Kidney (tissue), 14 donors: Measurements from ENCODE around the gene CTXN1. TPM values are rescaled to one million over a fixed set of nuclear protein-coding genes. Genes with fewer than 3 reads are reported as not detected.

Experiments
- DNase-seq, 5 donors: peaks; one replicate each; pipeline ENCODE4 v3.0.0-alpha.2; 2013 to 2020
- FAIRE-seq: peaks from 2 replicates; lab custom pipeline; 2012; peaks lifted over from hg19 to GRCh38; lab: Jason Lieb, UNC
- H3K27ac ChIP-seq, 2 donors: one replicate each; pipeline ENCODE4 v1.7.0; 2013; ENCODE audit warnings: low read depth in 2 of 2, low read length in 2 of 2, inconsistent platforms in 1 of 2
- H3K27me3 ChIP-seq: one replicate; pipeline ENCODE4 v1.7.1; 2013; ENCODE audit warnings: low read length, inconsistent platforms; ENCODE audit not compliant: control insufficient read depth, insufficient read depth
- H3K36me3 ChIP-seq, 3 donors: one replicate each; pipeline versions ENCODE4 v1.7.0 to v1.7.1; 2013; ENCODE audit warnings: low read length in 3 of 3, control low read depth in 1 of 3, inconsistent platforms in 1 of 3; ENCODE audit not compliant: insufficient read depth in 3 of 3, control insufficient read depth in 2 of 3
- H3K4me1 ChIP-seq, 3 donors: one replicate each; pipeline versions ENCODE4 v1.7.0 to v1.7.1; 2013; ENCODE audit warnings: low read length in 3 of 3, inconsistent platforms in 1 of 3, low read depth in 1 of 3; ENCODE audit not compliant: control insufficient read depth in 2 of 3, insufficient read depth in 2 of 3
- H3K4me3 ChIP-seq, 3 donors: one replicate each; pipeline versions ENCODE4 v1.7.0 to v1.8.1; 2013; ENCODE audit warnings: low read length in 3 of 3, control low read depth in 1 of 3, inconsistent platforms in 1 of 3
- H3K9ac ChIP-seq, 3 donors: one replicate each; pipeline versions ENCODE4 v1.7.0 to v1.7.1; 2013; ENCODE audit warnings: low read length in 3 of 3, control low read depth in 1 of 3, inconsistent platforms in 1 of 3
- H3K9me3 ChIP-seq, 3 donors: one replicate each; pipeline versions ENCODE4 v1.7.0 to v1.7.1; 2013; ENCODE audit warnings: low read length in 3 of 3, control low read depth in 1 of 3, inconsistent platforms in 1 of 3; ENCODE audit not compliant: control insufficient read depth in 2 of 3, insufficient read depth in 1 of 3
- CTCF ChIP-seq: IDR thresholded peaks from 3 replicates; pipeline ENCODE4 v1.5.1; 2012; ENCODE audit warnings: mild to moderate bottlenecking, moderate library complexity, borderline replicate concordance; ENCODE audit not compliant: insufficient read depth; ENCODE audit errors: extremely low read depth
- intact Hi-C: fragments of 100-400 bp; cut with DNase I; formaldehyde crosslinking; loops from one replicate; pipeline ENCODE4 v1.11.1; 2022
- polyA plus RNA-seq: library from polyadenylated mRNA; stranded (reverse); fragments of 350-450 nt; fragmentation: Illumina TruSeq; extraction: RNeasy Lipid Tissue Mini Kit (QIAGEN cat#74804); gene quantifications from one replicate; pipeline ENCODE4 v1.2.3, GENCODE V29; 2014; ENCODE audit warnings: low read depth, low replicate concordance; ENCODE audit not compliant: insufficient read depth
- total RNA-seq: library from RNA; stranded (reverse); fragmentation: NEBNext Ultra II Directional; extraction: Animal tissue kit (Norgen Biotek cat#: 25700); gene quantifications from one replicate; pipeline ENCODE4 v1.2.1, GENCODE V29; 2021
- donor health status: control.
- donor health status: control.
- donor health status: control.
- donor health status: control.
- donor health status: control.
- donor health status: DM: yes; HTN: yes; CAD: no.
- donor health status: Normal renal cell carcinoma (clear cell type).

Gene CTXN1
- total and polyA plus RNA-seq, 2 donors from 2014 or later, result 8.9 to 25.9 TPM

- TF ChIP-seq CTCF, result no peak
- no peaks in the 10 kb centered on the region for H3K9me3 ChIP-seq
- intact Hi-C loops, result no loop called here
- no peak for DNase-seq
- no peaks in the 10 kb centered on the region for H3K27me3 ChIP-seq
- H3K36me3 ChIP-seq, result no peaks in the 10 kb centered on the region
- H3K27ac ChIP-seq, result no peak overlapping the region
- FAIRE-seq, result no peak
- no peak overlapping the region for H3K9ac ChIP-seq
- peaks cover 0 to 3% (median 0%) of the 10 kb centered on the region in 3 donors for H3K4me1 ChIP-seq
- H3K4me3 ChIP-seq, result no peak overlapping the region
Observed at GRCh38 chr19:7953576-7953975, 27.6 kb upstream of the CTXN1 start.

GRCh38 chr19:7953060-7953459 is 27.1 kb upstream of the CTXN1 start:
- no peaks in the 10 kb centered on the region for H3K9me3 ChIP-seq
- H3K27ac ChIP-seq, result no peak overlapping the region
- peaks cover 0 to 3% (median 0%) of the 10 kb centered on the region in 3 donors for H3K4me1 ChIP-seq
- DNase-seq, result peak in 1 of 5 donors; percentile 24
- no peak overlapping the region for H3K9ac ChIP-seq
- FAIRE-seq, result no peak
- no peak for TF ChIP-seq CTCF
- intact Hi-C loops, result no loop called here
- H3K27me3 ChIP-seq, result no peaks in the 10 kb centered on the region
- no peak overlapping the region for H3K4me3 ChIP-seq
- no peaks in the 10 kb centered on the region for H3K36me3 ChIP-seq

GRCh38 chr19:7947939-7948338 is 22.0 kb upstream of the CTXN1 start:
- Histone ChIP-seq H3K36me3 (no peaks in the 10 kb centered on the region), H3K4me3 (no peak overlapping the region), H3K4me1 (peaks cover 0 to 5% (median 0%) of the 10 kb centered on the region in 3 donors), H3K9me3 (no peaks in the 10 kb centered on the region), H3K27me3 (no peaks in the 10 kb centered on the region), H3K9ac (no peak overlapping the region), H3K27ac (no peak overlapping the region)
- intact Hi-C loops, result no loop called here
- TF ChIP-seq CTCF, result no peak
- DNase-seq, result no peak
- no peak for FAIRE-seq

GRCh38 chr19:7944177-7944761 is 18.3 kb upstream of the CTXN1 start:
- peak overlapping the region; percentile 0 to 73 (median 38) for H3K9ac ChIP-seq
- TF ChIP-seq CTCF, result peak; percentile 84
- H3K9me3 ChIP-seq, result no peaks in the 10 kb centered on the region
- peak overlapping the region; percentile 70 to 84 (median 76) for H3K4me3 ChIP-seq
- peak; percentile 86 to 97 (median 93) for DNase-seq
- peaks cover 0 to 13% (median 5%) of the 10 kb centered on the region in 3 donors for H3K4me1 ChIP-seq
- H3K36me3 ChIP-seq, result peaks cover 0 to 7% (median 3%) of the 10 kb centered on the region in 3 donors
- no peak for FAIRE-seq
- peak overlapping the region; percentile 82 to 99 for H3K27ac ChIP-seq
- intact Hi-C loops, result no loop called here
- H3K27me3 ChIP-seq, result no peaks in the 10 kb centered on the region
